K562 (cell line): Measurements from ENCODE around the gene GALNS. TPM values are rescaled to one million over a fixed set of nuclear protein-coding genes. Genes with fewer than 3 reads are reported as not detected.

ENCODE experiments used
- ATAC-seq: fragments of 200-7000 bp; cut with Tn5 transposase; 3 replicates; pipeline ENCODE4 v1.9.1; 2020; ENCODE audit warnings: moderate library complexity
- BruUV-seq: library from RNA; stranded (reverse); fragments of 400-500 nt; replicated peaks from 2 replicates; lab custom pipeline; 2021; lab: Mats Ljungman, UMichigan
- CTCF ChIA-PET: fragments of 300-600 bp; formaldehyde crosslinking; extraction: SDS; loops from one replicate; lab custom pipeline; 2021; ENCODE audit warnings: low intra/inter-chr PET ratio; lab: Yijun Ruan, JAX
- POLR2A ChIA-PET: fragments of 300-600, 350-650 bp; sonication (Branson Sonifier 250); formaldehyde crosslinking; extraction: SDS; loops from one replicate; lab custom pipeline; 2021; ENCODE audit warnings: antibody characterized with exemption, inconsistent platforms; lab: Yijun Ruan, JAX
- DNase-seq, 4 experiments: peaks; one replicate each; pipeline versions ENCODE4 v3.0.0 to v3.0.0-alpha.2; 2011 to 2018; ENCODE audit warnings: low spot score in 3 of 4, mixed read lengths in 3 of 4; ENCODE audit errors: extremely low read depth in 1 of 4
- FAIRE-seq: peaks from 2 replicates; lab custom pipeline; 2011; peaks lifted over from hg19 to GRCh38; lab: Jason Lieb, UNC
- H2AFZ ChIP-seq: 2 replicates; pipeline ENCODE4 v1.6.0; 2011; ENCODE audit warnings: low read depth, low read length, control low read depth, inconsistent platforms
- H3K27ac ChIP-seq: fragments of 200-600 bp; 3 replicates; pipeline ENCODE4 v1.8.0; 2011; ENCODE audit warnings: low read depth, mild to moderate bottlenecking, control low read depth, inconsistent platforms, low read length, moderate library complexity, mixed read lengths; ENCODE audit errors: extremely low read depth
- H3K27me3 ChIP-seq, 2 experiments: fragments of 300-600 bp in 1 of 2; 2 replicates in 1 of 2; 3 replicates in 1 of 2; pipeline versions ENCODE4 v1.6.0 to v1.8.0; 2011; ENCODE audit warnings: inconsistent platforms in 2 of 2, low read length in 2 of 2, mild to moderate bottlenecking in 1 of 2, mixed read lengths in 1 of 2, moderate library complexity in 1 of 2; ENCODE audit not compliant: control insufficient read depth in 2 of 2, insufficient read depth in 2 of 2
- H3K36me3 ChIP-seq: fragments of 300-600 bp; 3 replicates; pipeline ENCODE4 v1.8.0; 2011; ENCODE audit warnings: mild to moderate bottlenecking, low read length, inconsistent platforms; ENCODE audit not compliant: control insufficient read depth, insufficient read depth
- H3K4me1 ChIP-seq, 2 experiments: fragments of 200-600 bp in 1 of 2; replicated peaks in 1 of 2; 2 replicates in 1 of 2; 3 replicates in 1 of 2; pipeline versions ENCODE4 v1.5.1 to v1.8.0; 2011; ENCODE audit warnings: inconsistent platforms in 2 of 2, low read length in 2 of 2, mild to moderate bottlenecking in 1 of 2, mixed read lengths in 1 of 2, moderate library complexity in 1 of 2; ENCODE audit not compliant: control insufficient read depth in 2 of 2, insufficient read depth in 2 of 2
- H3K4me2 ChIP-seq: 2 replicates; pipeline ENCODE4 v1.6.1; 2011; ENCODE audit warnings: low read length, control low read depth, inconsistent platforms, mixed read lengths; ENCODE audit not compliant: insufficient read depth
- H3K4me3 ChIP-seq: fragments of 200-600 bp; sonication (generic), shearing (Covaris generic); 2 replicates; pipeline ENCODE4 v1.5.1; 2016; ENCODE audit warnings: control low read depth, inconsistent platforms
- H3K79me2 ChIP-seq: fragments of 200-600 bp; 3 replicates; pipeline ENCODE4 v1.8.0; 2011; ENCODE audit warnings: low read length, inconsistent platforms; ENCODE audit not compliant: control insufficient read depth, insufficient read depth
- H3K9ac ChIP-seq, 2 experiments: 2 replicates each; pipeline versions ENCODE4 v1.6.0 to v1.6.1; 2011; ENCODE audit warnings: low read depth in 2 of 2, low read length in 2 of 2, control low read depth in 1 of 2, inconsistent platforms in 1 of 2, mild to moderate bottlenecking in 1 of 2, mixed read lengths in 1 of 2; ENCODE audit not compliant: insufficient read depth in 1 of 2
- H3K9me1 ChIP-seq: one replicate; pipeline ENCODE4 v1.6.0; 2011; ENCODE audit warnings: inconsistent platforms, mild to moderate bottlenecking, low read length, moderate library complexity; ENCODE audit not compliant: control insufficient read depth, insufficient read depth
- H3K9me3 ChIP-seq: replicated peaks from 2 replicates; pipeline ENCODE4 v1.5.1; 2011; ENCODE audit warnings: low read depth, low read length, inconsistent platforms; ENCODE audit not compliant: control insufficient read depth, insufficient read depth
- H4K20me1 ChIP-seq: replicated peaks from 2 replicates; pipeline ENCODE4 v1.6.1; 2011; ENCODE audit warnings: low read length, inconsistent platforms, mixed read lengths; ENCODE audit not compliant: control insufficient read depth, insufficient read depth
- E2F6 ChIP-seq, 2 experiments: IDR thresholded peaks; 2 replicates each; pipeline ENCODE4 v1.6.1; 2011; ENCODE audit warnings: borderline replicate concordance in 1 of 2, control low read depth in 1 of 2, low read depth in 1 of 2, low read length in 1 of 2, mild to moderate bottlenecking in 1 of 2, mixed read lengths in 1 of 2, moderate library complexity in 1 of 2; ENCODE audit not compliant: insufficient read depth in 1 of 2, insufficient read length in 1 of 2, poor library complexity in 1 of 2, severe bottlenecking in 1 of 2; ENCODE audit errors: extremely low read depth in 1 of 2
- SRSF3 ChIP-seq: fragments of 200-400 bp; formaldehyde crosslinking; IDR thresholded peaks from 2 replicates; pipeline ENCODE4 v1.6.1; 2016; ENCODE audit warnings: mild to moderate bottlenecking, low read length, moderate library complexity; ENCODE audit not compliant: insufficient read depth
- WGBS: fragments of 100-300 bp; shearing (Covaris generic); methylation state at CpG from one replicate; pipeline ENCODE4 v1.1.6; 2016; ENCODE audit warnings: low coverage, mixed read lengths; ENCODE audit not compliant: insufficient coverage; ENCODE audit errors: missing lambda C conversion rate; 5-methylcytosine and 5-hydroxymethylcytosine counted together
- in situ Hi-C: fragments of 300-500 bp; cut with MboI; formaldehyde crosslinking; loops from 4 replicates; pipeline ENCODE4 v1.15.0; 2018; ENCODE audit warnings: inconsistent platforms, mixed read lengths
- intact Hi-C: fragments of 100-400 bp; cut with micrococcal nuclease; formaldehyde crosslinking; loops from 2 replicates; pipeline ENCODE4 v1.14.2; 2022
- polyA plus RNA-seq, 8 experiments: library from polyadenylated mRNA; depleted of rRNA in 4 of 8; stranded (reverse) in 5 of 8; unstranded in 3 of 8; fragments of >200 nt; fragmentation: Nextera tagmentation in 2 of 8; fragmentation: Illumina TruSeq in 1 of 8; extraction: Ambion mirVana in 2 of 8; extraction: Trizol in 1 of 8; gene quantifications; 2 replicates each; pipeline versions ENCODE4 v1.2.1 to v1.2.3, GENCODE V29; 2011 to 2014; ENCODE audit warnings: inconsistent platforms in 1 of 8, missing spikeins in 1 of 8
- total RNA-seq, 7 experiments: library from RNA; depleted of rRNA in 6 of 7; stranded (reverse); fragments of >200 nt in 6 of 7; fragmentation: Illumina TruSeq in 2 of 7; extraction: Trizol in 2 of 7; gene quantifications; 2 replicates each; pipeline versions ENCODE4 v1.2.1 to v1.2.3, GENCODE V29; 2011 to 2021; ENCODE audit warnings: low replicate concordance in 1 of 7

The GALNS gene
- total and polyA plus RNA-seq, 9 of the 15 experiments (the other 6 are each of a cell fraction or from before 2014, with no cell fraction given): 0.38 to 13.2 (median 4.3) TPM

GRCh38 chr16:88841521-88842307 lies 15.0 kb downstream of the GALNS start:
- no TSS peak for BruUV-seq
- no peak overlapping the region for H3K4me2 ChIP-seq
- no peaks in the 10 kb centered on the region for H3K9me1 ChIP-seq
- ATAC-seq: no peak
- H3K9me3 ChIP-seq: no peaks in the 10 kb centered on the region
- H4K20me1 ChIP-seq: no peaks in the 10 kb centered on the region
- no peak overlapping the region for H2AFZ ChIP-seq
- intact Hi-C loops (no loop called here), in situ Hi-C loops (no loop called here)
- H3K36me3 ChIP-seq: no peaks in the 10 kb centered on the region; the same call in 2 of the 3 replicates
- no peaks in the 10 kb centered on the region for H3K27me3 ChIP-seq
- H3K4me1 ChIP-seq: peaks cover 0 to 53% of the 10 kb centered on the region in 2 experiments; a peak in 2 of 5 replicates
- TF ChIP-seq SRSF3 (no peak), E2F6 (IDR thresholded peaks at IDR 0.05; ENCODE audit: borderline replicate concordance in 1 of 2, extremely low read depth in 1 of 2, insufficient read depth in 1 of 2, insufficient read length in 1 of 2, low read depth in 1 of 2, low read length in 1 of 2, poor library complexity in 1 of 2, severe bottlenecking in 1 of 2) (peak in 1 of 2 experiments; percentile 25)
- H3K79me2 ChIP-seq: no peaks in the 10 kb centered on the region
- no peak overlapping the region for H3K4me3 ChIP-seq
- no peak for FAIRE-seq
- H3K27ac ChIP-seq: no peak overlapping the region
- H3K9ac ChIP-seq: 0 out of 4 replicates have a peak overlapping the region, but pooled peaks of 1 of the 2 experiments have one; percentile 41
- ChIA-PET POLR2A (no interaction called here), CTCF (no interaction called here)
- DNase-seq: peak in 1 of 4 experiments; percentile 26
- 54% methylated on average over 37 of the region's 40 CpGs for WGBS
